Fibroblast of skin of abdomen (primary cell): ENCODE data around the gene OPCML. TPM values are rescaled to one million over a fixed set of nuclear protein-coding genes. Genes with fewer than 3 reads are reported as not detected.

Experiments used
- DNase-seq: peaks from one replicate; pipeline ENCODE4 v3.0.0-alpha.2; 2013
- polyA plus RNA-seq, 2 experiments: library from polyadenylated mRNA; unstranded; fragments of 120-200 nt; gene quantifications; one replicate each; pipeline ENCODE4 v1.2.1, GENCODE V29; 2013; ENCODE audit not compliant: insufficient read length in 2 of 2

The OPCML gene
- polyA plus RNA-seq (2013, experiment 1 of 2; ENCODE audit: insufficient read length) = 4.7 TPM
- polyA plus RNA-seq (2013, experiment 2 of 2; ENCODE audit: insufficient read length) = 3.0 TPM

DNA sequence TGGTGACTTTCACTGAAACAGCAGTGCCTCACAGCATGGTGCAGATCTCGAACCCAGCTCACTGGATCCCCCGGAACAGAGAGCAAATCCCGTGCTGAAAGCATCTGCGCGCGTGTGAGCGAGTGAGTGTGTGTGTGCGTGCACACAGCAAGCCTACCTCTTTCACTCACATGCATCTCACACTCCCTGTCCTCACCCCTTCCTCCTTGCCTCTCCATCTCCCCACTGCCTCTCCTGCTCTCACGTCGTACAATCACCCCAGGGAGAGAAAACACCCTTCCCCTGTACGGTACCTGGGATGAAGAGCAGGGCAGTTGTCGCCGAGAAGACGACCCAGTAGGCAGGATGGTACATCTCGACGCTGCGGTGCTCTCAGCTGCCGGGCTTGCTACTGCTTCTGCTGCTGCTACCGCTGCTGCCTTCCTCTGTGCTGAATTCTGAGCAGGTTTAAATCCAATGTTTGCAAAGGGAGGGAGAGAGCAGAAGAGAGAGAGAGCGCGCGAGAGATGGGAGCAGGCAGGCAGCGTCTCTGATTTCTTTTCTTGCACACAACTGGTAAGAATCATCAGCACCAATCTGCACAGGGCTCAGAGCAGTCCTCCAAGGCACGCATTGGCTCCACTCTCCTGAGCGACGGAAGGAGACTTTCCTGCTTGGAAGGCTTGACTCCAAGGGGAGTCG is at the start of gene OPCML:
Gene OPCML (minus strand): TSS at position 531 of the 681 bp plus-strand sequence.
- no peak for DNase-seq

DNA sequence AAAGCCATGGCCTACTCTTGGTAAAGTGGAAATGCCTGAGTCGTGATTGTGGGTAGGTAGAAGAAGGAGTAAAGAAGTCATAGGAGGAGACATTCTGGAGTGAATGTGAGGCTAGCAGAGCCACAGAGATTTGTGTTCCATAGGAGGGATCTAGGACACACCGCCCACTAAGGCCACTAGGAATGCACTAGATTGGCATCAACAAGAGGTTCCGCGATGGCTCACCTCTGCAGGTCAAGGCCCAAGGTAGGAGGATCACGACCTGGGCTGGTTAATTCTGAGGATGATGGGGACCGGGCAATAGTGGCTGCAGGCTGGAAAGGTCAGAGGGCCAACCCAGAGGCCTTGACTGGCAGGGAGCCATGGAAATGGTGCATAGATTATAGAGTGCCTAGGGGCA is 48.8 kb upstream of the OPCML start:
- DNase-seq = no peak

DNA sequence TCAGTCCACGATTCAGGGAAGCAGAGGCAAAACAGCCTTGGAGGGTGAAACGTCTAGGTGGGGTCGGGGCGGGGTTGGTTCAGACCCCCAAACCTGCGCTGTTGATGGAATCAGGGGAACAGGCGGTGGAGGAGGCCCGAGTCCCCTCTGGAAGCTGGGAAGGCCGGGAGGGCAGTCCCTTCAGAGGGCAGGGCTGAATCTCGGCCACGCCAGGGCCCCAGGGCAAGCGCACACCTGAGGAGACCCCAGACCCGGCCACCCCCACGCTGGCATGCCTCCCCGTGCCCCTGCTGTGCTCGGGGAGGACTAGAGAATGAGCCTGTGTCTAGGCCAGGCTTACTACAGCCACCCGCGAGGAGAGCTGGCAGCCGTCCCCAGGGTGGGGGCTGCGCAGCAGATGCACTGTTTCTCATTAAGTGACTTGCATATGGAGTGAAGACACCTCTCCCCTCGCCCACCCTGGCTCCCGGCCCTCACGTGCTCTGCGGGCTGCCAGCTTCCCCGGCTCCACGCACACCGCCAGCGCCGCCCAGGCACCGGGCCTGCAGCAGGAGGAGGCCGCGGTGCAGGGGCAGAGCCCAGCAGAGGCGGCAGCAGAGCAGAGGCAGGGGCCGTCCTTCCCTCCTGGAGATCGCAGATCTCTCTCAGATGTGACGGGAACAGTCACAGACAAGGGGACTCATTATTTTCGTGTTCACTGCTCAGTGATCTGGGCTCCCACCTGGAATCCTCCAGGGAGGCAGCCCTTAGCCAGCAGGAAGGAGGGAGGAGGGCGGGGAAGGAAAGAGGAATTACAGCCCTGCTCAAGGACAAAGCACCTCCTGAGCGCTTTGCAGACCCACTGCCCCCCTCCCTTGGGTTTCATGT is 47.1 kb upstream of the OPCML start:
- no peak for DNase-seq

DNA sequence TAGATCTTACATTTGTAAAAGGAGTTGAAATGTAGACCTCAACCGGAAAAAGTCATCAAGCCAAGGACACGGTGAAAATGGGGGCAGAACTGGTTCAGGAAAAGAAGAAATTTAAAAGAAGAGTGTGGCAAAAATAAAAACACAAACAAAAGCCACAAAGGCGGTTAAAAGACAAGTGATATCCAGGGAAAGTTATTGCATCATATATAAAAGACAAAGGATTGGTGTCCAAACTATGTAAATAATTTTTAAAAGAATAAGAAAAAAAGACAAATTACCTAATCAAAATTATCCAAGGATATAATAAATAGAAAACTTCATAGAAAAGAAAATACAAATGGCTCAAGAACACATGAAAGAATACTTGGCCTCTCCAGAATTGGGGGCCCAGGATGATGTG is 45.1 kb upstream of the OPCML start:
- no peak for DNase-seq

DNA sequence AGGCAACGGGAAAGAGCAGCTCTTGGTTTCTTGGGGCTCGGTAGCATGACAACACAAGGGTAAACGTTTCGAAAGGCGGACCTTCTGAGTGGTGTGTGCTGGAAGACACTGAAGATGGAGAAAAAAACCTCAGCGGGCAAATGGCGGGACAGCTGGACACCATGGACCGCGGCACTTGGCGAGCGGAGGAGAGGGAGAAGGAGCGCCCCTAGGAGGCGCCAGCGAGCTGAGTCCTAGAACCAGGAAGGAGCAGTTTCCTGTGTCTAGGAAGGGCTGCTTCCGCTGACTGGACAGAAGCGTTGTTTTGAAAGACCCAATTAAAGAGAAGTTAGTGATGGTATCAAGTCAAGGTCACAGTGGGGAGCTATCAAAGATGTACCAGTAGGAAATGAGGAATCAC is 44.0 kb upstream of the OPCML start:
- DNase-seq = no peak

DNA sequence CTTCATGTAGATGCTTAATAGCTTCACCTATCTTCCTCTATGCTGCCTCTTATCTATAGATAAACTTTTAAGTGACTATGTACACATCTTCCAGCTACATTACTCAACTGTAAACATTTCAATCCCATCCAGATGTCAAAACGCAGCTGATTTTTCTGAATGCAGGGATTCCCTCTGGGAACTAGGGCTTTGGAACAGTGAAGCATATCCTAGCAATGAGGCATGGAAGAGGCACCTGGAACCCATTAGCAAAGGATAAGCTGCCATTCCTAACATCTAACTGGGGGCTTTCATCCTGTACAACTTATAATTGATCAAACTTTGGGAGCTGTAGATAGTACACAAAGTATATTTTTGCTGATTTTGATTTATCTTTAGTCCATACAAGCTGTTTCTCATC is 40.8 kb upstream of the OPCML start:
- no peak for DNase-seq

DNA sequence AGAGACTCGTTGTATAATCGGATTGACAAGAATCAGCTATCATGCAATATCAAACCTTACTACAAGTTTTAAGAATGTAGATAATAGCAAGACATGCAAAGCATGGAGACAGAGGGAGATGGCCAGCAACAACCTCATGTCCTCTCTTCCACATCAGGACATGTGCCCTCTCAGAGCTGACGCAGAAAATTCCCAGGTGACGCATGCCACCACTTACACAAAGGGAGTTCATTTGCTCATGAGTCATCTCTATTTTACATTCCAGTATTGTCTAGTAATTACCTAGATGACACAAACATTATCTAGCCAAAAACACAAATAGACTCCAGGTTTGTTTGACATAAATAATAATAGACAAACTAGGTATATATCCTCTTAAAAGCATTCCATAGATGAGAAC is 38.1 kb upstream of the OPCML start:
- DNase-seq = no peak

DNA sequence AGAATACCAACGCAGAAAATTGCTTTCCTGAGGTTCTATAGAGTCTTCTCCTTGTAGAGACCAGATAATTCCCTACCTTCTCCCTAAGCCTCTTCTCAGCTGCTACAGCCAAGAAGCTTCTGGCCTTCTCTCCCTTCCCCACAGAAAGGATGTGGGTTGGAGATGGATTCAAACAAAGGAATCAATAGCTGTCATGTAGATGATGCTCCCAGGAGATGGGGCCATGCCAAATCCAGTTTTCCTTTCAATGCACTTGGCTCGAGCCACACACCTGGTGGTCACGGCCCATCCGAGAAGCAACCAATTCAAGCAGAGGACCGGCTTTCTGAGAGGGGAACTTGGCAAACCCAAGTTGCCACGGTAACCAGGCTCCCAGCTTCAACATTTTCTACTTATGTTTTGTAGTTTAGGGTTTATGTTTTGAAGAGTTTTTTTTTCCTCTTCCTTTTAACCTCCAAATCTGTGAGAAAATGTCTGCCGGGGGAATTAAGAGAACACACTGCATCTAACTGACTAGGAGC is 31.3 kb upstream of the OPCML start:
- DNase-seq = no peak

DNA sequence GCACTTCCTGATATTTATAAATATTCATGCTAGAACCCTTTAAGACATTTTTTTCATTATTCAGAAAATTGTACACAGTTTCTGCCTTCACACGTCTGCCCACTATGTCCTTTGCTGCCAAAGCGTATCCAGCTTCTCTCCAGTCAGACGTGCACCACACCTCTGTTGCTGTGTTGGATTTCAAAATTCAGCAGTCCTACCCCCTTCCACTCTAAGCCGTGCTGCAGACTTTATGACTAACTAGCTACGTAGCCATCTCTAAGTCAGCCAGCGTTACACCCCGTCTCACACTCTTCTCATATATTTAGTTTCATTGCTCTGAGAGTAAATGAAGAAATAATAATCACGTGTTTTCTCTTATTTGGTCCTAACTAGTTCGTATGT is 28.2 kb upstream of the OPCML start:
- peak; percentile 12 for DNase-seq

DNA sequence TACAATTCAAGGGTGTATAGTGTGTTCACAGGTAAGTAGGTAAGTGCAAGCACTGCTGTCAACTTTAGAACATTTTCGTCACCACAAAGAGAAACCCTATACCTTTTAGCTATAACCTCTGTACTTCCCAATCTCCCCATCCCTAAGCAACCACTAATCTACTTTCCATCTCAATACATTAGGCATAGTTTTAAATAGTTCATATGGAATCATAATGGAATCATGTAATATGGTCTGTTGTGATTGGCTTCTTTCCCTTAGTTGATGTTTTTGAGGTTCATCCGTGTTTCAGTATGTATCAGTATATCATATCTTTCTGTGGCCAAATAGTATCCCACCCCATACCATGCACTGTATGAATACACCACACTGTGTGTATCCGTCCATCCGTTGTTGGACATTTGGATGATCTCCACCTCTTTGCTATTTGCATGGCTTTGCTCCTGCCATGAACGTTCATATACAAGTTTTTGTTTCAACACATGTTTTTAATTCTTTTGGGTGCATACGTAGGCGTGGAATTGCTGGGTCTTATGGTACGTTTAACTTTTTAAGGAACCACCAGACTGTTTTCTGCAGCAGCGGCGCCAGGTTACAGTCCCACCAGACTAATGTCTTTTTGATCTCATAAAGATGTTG is 27.7 kb upstream of the OPCML start:
- DNase-seq = no peak

DNA sequence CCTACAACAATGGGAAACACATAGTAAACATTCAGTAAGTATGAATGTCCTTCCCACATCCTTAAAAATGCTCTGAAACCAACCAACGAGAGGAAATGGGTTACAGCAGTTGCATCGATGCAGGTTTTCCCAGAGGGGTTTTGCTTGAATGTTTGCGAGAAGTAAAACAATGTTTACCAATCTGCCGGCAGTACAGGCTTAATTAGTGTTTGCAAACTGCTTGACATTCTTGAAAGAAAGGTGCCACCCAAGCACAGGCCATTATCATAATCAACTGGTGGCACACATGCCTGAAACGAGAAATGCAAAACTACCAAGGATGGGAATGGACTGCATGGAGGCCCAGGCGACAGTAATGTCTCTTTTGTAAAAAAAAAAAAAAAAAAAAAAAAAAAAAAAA is 27.1 kb upstream of the OPCML start:
- no peak for DNase-seq

DNA sequence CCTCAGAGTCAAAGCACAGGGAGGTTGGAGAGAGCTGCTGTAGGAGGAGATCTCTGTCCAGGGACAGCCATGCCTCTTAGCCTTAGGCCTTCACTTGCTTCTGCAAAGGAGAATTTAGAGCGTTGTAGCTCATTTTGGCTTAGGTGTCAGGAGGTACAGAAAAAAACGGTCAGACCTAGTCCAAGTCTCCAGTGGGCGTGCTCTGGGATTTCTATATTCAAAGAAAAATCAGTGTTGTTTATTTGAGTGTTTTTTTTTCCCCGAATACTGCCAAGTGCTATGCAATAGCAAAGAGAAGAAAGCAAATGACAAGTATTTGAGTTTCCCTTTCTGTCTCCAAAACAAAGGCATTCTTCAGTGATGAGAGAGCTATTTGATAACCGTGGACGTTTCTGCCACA is 22.7 kb upstream of the OPCML start:
- DNase-seq = no peak

DNA sequence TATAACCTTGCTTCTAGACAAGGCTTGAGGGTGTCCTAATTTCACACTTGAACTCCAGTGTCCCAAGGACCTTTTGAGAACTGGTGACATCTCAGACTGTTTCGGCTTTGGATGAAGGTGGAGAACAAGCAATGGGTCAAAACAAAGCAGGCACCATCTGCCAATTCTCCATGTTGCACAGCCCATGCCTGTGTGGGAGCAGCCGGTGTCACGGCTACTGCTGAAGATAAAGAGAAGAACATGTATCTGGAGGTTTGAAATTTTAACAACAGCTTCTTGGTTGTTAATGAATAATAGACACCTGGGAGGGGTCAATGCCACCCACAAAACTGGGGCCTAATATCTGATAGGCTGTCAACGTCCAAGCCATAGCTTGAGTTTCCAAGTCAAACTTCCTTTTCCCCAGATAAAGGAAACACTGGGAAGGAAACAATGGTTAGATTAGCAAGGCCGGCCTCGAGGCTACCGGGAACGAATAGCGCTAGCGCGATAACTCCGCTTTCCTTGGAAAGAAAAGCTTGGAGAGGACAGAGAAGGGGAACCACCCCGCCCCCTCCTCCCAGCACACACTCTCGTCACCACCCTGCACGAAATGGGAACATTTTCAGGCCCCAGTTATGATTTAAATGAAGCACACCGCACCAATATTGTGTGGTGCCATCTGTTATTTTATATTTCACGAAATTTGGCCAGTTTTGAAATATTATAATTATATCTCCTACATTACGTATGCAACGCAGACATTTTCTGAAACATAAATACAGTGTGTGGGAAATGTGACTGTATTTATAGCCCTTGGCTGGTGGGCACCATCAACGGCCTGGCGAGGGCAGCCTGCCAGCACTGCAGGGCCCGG is 21.8 kb upstream of the OPCML start:
- DNase-seq = no peak

DNA sequence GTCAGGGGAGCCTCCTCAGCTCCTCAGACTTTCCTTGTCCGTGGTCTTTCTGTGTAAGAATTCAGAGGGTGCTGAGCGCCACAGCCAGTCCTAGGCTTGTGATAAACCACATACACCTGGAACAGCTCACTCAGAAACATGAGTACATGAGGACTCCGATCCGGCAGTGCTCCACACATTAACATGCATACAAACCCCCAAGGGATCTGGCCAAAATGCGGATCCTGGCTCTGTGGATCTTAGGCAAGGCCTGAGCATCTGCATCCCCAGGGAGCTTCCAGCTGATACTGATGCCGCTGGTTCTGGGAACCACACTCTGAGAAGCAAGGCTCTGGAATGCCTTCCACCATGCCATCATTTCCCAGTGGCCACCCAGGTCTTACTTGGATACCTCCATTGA is 20.6 kb upstream of the OPCML start:
- no peak for DNase-seq

DNA sequence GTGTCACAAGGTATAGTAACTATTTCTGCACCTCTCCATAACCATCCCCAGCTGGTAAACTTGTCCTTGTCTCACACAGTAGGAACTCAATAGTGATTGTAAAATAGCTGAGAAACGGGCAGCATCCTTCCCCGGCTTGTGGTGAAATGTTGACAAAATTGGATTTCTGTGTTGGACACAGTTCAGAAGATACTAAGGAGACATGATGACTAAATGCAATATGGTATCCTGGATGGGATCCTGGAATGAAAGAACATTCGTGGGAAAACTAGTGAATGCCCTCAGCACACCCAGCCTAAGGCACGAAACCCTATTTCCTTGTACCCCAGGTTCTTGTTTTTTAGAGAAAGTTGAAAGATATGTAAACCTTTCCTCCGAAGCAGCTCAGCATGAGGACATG is 18.8 kb upstream of the OPCML start:
- no peak for DNase-seq

DNA sequence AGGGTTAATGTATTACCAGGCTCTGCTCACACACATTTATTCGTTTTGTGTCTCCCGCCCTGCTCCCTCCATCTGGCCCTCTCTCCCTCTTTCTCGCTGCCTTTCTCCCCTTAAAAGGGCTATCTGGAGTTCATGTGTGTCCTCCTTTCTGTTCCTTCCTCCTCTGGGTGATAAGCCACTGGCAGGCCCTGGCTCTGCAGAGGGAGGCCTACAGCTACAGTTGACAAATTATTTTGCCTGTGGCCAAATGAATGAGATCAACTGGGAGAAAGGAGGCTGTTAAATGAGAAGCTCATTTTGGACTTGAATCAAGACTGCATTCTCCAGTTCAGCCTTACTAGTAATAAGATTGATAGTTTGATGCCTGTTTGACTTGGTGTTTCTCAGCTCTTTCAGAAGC is 17.5 kb upstream of the OPCML start:
- no peak for DNase-seq

DNA sequence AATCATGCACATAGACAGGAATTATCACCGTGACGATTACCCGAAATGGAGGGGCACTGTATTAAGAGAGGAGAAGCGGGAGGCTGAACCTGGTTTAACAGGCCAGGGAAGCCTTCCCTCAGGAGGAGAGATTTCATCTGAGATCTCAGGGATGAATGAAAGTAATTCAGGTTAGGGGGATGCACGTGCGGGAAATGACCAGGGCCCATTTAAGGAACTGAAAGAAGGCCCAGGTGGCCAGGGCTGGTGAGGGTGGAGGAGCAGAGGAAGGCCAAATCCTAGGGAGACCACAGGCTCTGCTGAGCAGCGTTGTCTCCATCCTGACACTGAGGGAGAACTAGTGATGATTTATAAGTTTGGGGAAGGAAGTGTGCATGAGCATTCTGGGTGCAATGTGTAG is 16.3 kb upstream of the OPCML start:
- DNase-seq = no peak

DNA sequence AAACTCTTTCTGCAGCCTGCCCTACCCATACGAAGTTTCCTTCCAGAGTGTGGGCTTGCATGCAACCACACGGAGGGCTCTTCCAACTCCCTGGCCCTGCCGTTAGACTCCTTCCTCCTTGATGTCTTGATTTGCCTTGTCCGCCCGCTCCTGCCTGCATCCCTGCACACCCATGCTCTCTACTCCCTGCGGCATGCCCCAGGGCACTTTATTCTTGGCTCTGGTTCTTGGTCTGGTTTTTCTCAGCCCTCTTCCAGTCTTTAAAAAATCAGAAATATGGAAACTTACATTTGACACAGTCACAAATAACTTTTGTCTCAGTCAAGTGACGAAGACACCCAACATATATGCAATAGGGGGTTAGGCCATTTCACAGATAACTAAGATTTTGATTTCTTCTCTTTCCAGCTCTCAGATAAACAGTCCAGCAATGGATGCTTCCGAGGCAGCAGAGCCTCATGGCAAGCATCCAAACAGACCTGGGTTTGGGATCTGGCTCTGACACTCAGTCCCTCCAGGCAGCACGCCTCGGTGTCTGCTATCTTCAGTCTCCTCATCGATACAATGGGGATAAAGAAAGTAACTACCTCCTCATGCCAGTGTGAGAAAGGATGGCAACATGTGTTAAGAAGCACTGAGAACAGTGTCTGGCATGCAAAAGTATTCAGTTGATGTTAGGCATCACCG is 15.7 kb upstream of the OPCML start:
- no peak for DNase-seq

DNA sequence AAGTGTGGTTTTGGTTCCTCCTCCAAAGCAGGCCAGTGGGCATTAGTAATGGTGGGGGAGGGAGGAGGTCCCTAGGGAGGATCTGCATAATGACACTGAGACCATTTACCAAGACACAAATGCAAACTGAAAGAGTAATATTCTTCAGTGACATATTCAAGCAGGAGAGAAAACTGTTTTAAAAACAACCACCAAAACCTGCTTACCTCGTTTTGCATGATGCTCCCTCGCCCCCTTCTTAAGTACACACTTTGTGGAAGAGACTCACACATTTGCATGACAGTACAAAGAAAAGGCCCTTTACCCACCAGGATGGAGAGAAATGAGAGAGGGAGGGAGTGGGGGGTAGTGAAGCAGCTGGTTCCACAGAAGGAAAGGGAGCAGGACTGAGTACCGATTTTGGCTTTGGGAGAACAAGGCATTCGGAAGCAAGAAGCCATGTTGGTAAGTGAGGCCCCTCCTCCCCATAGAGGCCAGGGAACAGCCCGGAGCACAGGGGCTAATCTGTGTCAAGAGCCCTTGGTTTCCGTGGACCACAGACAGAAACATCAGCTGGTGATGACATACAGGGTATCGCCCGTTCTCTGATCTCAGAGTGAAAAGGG is 13.0 kb upstream of the OPCML start:
- no peak for DNase-seq

DNA sequence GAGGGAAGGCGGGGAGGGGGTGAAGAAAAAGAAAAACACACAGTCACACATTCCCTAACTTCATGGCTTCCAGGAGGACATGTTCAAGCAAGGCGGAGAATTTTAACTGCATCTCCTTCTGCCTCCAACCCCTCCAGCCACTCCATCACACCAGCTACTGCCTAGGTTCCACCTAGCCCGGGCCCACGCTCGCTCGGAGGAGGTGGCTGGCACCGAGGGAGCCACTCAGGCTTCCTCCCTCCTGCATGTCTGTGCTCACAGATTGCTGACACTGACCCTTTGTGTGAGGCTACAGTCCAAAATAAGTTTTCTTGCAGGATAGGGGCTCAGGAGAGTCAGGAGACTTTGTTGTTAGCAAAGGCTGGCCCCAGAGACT is 9.4 kb upstream of the OPCML start:
- DNase-seq = no peak

DNA sequence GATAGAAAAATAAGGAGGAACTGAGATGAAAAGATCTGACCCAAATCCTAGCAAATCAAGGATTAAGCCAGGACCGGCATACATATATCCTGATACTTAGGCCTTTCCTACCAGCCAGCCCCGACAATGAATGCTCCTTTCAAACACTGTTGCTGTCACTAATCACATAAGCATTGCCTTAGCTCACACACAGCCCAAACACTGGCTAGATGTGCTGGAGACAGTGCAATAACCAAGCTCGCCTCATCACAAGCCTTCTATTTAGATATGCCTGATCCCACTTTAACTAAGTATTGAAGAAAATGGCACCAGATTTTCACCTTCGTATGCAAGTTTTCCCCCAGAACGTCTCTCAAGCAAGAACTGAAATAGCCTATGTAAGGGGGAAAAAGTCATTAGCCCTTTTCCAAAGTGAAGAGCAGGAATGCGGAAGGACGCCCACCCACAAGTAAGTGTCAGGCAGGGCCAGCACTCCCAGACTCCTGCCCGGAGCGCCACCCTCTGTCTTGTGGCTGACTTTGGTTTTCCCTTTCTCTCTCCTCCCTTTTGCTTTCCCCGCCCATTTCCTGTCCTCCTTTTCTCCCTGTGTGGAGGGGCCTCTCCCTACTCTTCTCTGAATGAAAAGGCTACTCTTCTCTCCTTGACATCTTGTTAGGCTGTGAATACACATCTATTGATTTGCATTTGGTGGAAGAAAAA is 8.9 kb upstream of the OPCML start:
- no peak for DNase-seq
